Vagina (tissue), 2 donors: ENCODE measurements around the gene TMA7. TPM values are rescaled to one million over a fixed set of nuclear protein-coding genes. Genes with fewer than 3 reads are reported as not detected.

Experiments
- DNase-seq, 2 donors: peaks; one replicate each; pipeline ENCODE4 v3.0.0-alpha.2; 2017; ENCODE audit errors: extremely low spot score in 2 of 2
- H3K27ac ChIP-seq: fragments of 200-600 bp; sonication (generic); one replicate; pipeline ENCODE4 v1.5.1; 2019
- H3K27me3 ChIP-seq: fragments of 200-600 bp; sonication (generic); one replicate; pipeline ENCODE4 v1.5.1; 2019
- H3K36me3 ChIP-seq, 2 donors: fragments of 200-600 bp; sonication (generic); one replicate each; pipeline ENCODE4 v1.5.1; 2017 to 2019
- H3K4me1 ChIP-seq: fragments of 200-600 bp; sonication (generic); one replicate; pipeline ENCODE4 v1.5.1; 2019
- H3K4me3 ChIP-seq, 2 donors: fragments of 200-600 bp; sonication (generic); 1 replicate in 1 of 2; 2 replicates in 1 of 2; pipeline ENCODE4 v1.5.1; 2016 to 2019
- H3K9me3 ChIP-seq: fragments of 200-600 bp; sonication (generic); one replicate; pipeline ENCODE4 v1.5.1; 2019
- POLR2A ChIP-seq, 2 donors: fragments of 450-650 bp; IDR thresholded peaks; one replicate each; pipeline ENCODE4 v1.6.1; 2017; ENCODE audit warnings: antibody characterized with exemption in 2 of 2, mild to moderate bottlenecking in 2 of 2, moderate library complexity in 2 of 2
- POLR2AphosphoS5 ChIP-seq, 2 donors: sonication (generic); formaldehyde crosslinking; IDR thresholded peaks; one replicate each; pipeline ENCODE4 v1.9.0; 2017; ENCODE audit warnings: antibody characterized with exemption in 2 of 2, mild to moderate bottlenecking in 2 of 2, low read depth in 1 of 2; ENCODE audit not compliant: insufficient read depth in 1 of 2
- intact Hi-C: fragments of 100-400 bp; cut with DNase I; formaldehyde crosslinking; loops from one replicate; pipeline ENCODE4 v1.15.1; 2023
- total RNA-seq: library from RNA; depleted of rRNA; stranded (reverse); fragments of >200 nt; gene quantifications from one replicate; pipeline ENCODE4 v1.2.3, GENCODE V29; 2016
- TF ChIP-seq, protein P1 (sequence below), 3 experiments: fragments of 450-650 bp in 2 of 3; fragments of 200-600 bp in 1 of 3; sonication (generic) in 1 of 3; IDR thresholded peaks; one replicate each; pipeline ENCODE4 v1.5.1; 2017 to 2019; ENCODE audit warnings: antibody characterized with exemption in 3 of 3, mild to moderate bottlenecking in 2 of 3, moderate library complexity in 2 of 3

Gene TMA7
- total RNA-seq, 1 donor from 2014 or later, result 251 TPM

DNA sequence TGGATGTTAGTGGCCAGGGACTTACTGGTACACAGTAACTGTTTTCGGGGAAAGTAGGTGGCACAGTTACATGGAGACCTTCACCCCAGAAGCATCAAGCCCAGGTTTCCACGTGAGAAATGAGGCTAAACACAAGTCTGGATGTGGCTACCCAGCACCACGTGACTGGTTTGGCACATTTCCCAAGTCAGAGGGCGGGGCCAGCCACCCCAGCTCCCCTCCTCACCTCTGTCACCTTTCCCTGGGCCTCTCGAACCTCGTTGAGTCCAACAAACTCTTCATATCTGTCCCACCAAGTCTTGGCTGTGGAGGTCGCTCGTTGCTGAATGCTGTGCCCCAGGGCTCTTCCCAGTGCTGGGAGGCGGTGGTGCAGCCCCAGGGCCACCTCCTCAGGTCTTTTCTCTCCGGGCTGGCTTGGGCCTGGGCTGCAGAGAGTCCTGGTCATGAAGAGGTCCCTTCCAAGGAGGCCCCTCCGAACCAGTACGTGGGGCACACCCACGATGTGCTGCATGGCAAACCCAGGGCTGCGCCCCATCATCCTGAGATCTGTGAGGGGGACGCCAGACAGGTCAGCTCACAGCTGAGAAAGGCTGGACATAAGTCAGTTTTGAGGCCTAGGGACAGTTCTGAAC lies 5.3 kb upstream of the TMA7 start:
- Histone ChIP-seq H3K9me3 (no peaks in the 10 kb centered on the region), H3K27me3 (no peaks in the 10 kb centered on the region), H3K36me3 (no peaks in the 10 kb centered on the region), H3K4me3 (no peak overlapping the region), H3K4me1 (peaks cover 68% of the 10 kb centered on the region), H3K27ac (peak overlapping the region; percentile 85)
- DNase-seq, result no peak
- TF ChIP-seq, protein P1, sequence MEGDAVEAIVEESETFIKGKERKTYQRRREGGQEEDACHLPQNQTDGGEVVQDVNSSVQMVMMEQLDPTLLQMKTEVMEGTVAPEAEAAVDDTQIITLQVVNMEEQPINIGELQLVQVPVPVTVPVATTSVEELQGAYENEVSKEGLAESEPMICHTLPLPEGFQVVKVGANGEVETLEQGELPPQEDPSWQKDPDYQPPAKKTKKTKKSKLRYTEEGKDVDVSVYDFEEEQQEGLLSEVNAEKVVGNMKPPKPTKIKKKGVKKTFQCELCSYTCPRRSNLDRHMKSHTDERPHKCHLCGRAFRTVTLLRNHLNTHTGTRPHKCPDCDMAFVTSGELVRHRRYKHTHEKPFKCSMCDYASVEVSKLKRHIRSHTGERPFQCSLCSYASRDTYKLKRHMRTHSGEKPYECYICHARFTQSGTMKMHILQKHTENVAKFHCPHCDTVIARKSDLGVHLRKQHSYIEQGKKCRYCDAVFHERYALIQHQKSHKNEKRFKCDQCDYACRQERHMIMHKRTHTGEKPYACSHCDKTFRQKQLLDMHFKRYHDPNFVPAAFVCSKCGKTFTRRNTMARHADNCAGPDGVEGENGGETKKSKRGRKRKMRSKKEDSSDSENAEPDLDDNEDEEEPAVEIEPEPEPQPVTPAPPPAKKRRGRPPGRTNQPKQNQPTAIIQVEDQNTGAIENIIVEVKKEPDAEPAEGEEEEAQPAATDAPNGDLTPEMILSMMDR (IDR thresholded peaks at IDR 0.05), result no peak
- TF ChIP-seq POLR2A (IDR thresholded peaks at IDR 0.05) (no peak), POLR2AphosphoS5 (IDR thresholded peaks at IDR 0.05; ENCODE audit: insufficient read depth in 1 of 2, low read depth in 1 of 2) (no peak)
- intact Hi-C loops, result loop anchor here (5.0 to 10.0 kb wide), 2 partner anchors 32 to 160 kb away; no protein-coding TSS in a partner anchor

DNA sequence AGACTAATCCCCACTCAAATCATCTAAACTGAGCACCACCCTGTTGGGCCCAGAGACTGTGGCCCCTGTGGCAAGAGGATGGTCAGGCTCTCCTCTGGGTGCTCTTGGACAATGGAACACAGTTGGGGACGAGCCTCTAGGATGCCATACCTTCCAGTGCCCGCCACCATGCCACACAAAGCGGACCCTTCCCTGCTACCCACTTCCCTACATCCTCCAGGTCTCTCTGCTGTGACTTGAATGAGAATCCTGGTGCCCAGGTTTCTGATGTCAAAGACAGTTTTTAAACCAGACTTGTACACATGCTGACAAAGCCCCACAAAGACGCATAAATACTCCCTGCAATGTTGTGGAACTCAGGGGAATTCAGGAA lies 4.8 kb upstream of the TMA7 start:
- Histone ChIP-seq H3K4me3 (no peak overlapping the region), H3K27me3 (no peaks in the 10 kb centered on the region), H3K36me3 (no peaks in the 10 kb centered on the region), H3K9me3 (no peaks in the 10 kb centered on the region), H3K27ac (peak overlapping the region; percentile 85), H3K4me1 (peaks cover 64% of the 10 kb centered on the region)
- TF ChIP-seq POLR2A (IDR thresholded peaks at IDR 0.05), result no peak
- TF ChIP-seq POLR2AphosphoS5 (IDR thresholded peaks at IDR 0.05; ENCODE audit: insufficient read depth in 1 of 2, low read depth in 1 of 2), result no peak
- TF ChIP-seq, protein P1 (IDR thresholded peaks at IDR 0.05), result no peak
- DNase-seq, result no peak
- intact Hi-C loops, result loop anchor here (5.0 to 10.0 kb wide), 2 partner anchors 33 to 160 kb away; no protein-coding TSS in a partner anchor

DNA sequence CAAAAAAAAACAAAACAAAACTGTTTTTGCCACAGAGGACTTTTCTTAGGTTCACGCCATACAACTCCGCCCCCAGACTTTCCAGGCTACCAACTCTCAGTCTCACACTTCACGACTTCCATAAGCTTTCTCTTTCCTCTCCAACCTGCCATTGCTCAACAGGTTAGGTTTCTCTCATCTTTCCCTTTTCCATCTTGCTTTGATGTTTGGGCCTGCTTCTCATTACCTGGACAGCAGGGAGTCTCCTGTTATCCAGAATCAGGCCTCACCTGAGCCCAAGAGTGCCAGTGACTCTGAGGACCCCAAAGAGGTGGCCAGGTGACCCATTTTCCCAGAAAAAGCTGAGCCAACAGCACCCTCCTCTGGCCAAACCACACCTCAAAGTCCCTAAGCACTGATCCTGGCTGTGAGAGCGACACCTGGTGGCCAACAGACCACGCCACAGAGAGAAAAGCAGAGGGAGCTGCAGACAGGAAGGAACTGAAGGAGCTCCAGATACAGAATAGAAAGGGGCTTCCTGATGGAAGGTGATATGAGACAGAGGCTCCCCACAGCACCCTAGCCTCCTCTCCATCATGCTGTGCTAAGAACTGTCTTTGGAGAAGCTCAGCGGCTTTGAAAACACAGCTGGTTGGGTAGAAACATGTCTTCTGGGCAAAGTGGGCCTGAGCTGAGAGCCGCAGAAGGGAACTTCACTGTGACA lies 4.1 kb upstream of the TMA7 start:
- Histone ChIP-seq H3K36me3 (no peaks in the 10 kb centered on the region), H3K9me3 (no peaks in the 10 kb centered on the region), H3K27me3 (no peaks in the 10 kb centered on the region), H3K27ac (peak overlapping the region; percentile 85), H3K4me3 (no peak overlapping the region), H3K4me1 (peaks cover 60% of the 10 kb centered on the region)
- DNase-seq, result no peak
- TF ChIP-seq POLR2A (IDR thresholded peaks at IDR 0.05), result no peak
- TF ChIP-seq, protein P1 (IDR thresholded peaks at IDR 0.05), result peak; percentile 98 to 100 (median 99)
- peak in 1 of 2 donors; percentile 87 for TF ChIP-seq POLR2AphosphoS5 (IDR thresholded peaks at IDR 0.05; ENCODE audit: insufficient read depth in 1 of 2, low read depth in 1 of 2)
- intact Hi-C loops, result loop anchor here (5.0 to 10.0 kb wide), 2 partner anchors 34 to 161 kb away; no protein-coding TSS in a partner anchor

DNA sequence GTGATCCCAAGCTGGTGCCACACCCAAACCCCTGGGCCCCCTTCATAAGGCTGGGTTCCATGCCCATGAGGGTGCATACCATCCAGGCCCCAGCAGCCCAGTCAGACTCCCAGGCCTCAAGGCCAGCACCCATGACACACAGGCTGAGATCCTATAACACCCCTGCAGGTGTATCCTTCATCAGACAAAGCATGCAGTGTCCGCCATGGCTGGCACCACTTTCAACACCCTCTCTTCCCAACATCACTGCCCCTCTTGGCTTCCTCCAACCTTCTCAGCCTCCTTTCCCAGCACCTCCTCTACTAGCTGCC lies 3.6 kb upstream of the TMA7 start:
- Histone ChIP-seq H3K9me3 (no peaks in the 10 kb centered on the region), H3K4me3 (no peak overlapping the region), H3K27me3 (no peaks in the 10 kb centered on the region), H3K36me3 (no peaks in the 10 kb centered on the region), H3K4me1 (peaks cover 60% of the 10 kb centered on the region), H3K27ac (no peak overlapping the region)
- TF ChIP-seq POLR2A (IDR thresholded peaks at IDR 0.05) (no peak), POLR2AphosphoS5 (IDR thresholded peaks at IDR 0.05; ENCODE audit: insufficient read depth in 1 of 2, low read depth in 1 of 2) (no peak)
- TF ChIP-seq, protein P1 (IDR thresholded peaks at IDR 0.05), result no peak
- DNase-seq, result no peak
- intact Hi-C loops, result loop anchor here (5.0 to 10.0 kb wide), 2 partner anchors 34 to 162 kb away; no protein-coding TSS in a partner anchor

DNA sequence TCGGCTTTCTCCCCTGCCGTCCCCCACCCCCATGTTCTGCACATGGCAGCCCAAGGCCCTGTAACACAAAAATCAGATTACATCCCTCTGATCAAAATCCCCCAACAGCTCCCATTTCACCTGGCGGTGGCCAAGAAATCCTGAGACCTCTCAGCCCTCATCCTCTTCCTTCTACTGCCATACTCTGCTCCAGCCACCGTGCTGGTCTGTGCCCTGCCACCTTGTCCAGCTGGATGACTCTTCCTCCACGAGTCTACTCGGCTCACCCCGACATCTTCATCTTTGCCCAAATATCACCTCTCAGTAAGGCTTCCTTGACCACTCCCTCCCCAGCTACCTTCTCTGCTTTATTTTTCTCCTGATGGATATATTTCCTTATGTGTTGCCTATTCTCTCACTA lies 3.2 kb upstream of the TMA7 start:
- intact Hi-C loops, result loop anchor here (5.0 to 10.0 kb wide), 2 partner anchors 35 to 162 kb away; no protein-coding TSS in a partner anchor
- Histone ChIP-seq H3K4me1 (peaks cover 60% of the 10 kb centered on the region), H3K27me3 (no peaks in the 10 kb centered on the region), H3K36me3 (no peaks in the 10 kb centered on the region), H3K9me3 (no peaks in the 10 kb centered on the region), H3K27ac (no peak overlapping the region), H3K4me3 (no peak overlapping the region)
- DNase-seq, result no peak
- TF ChIP-seq POLR2A (IDR thresholded peaks at IDR 0.05), result no peak
- TF ChIP-seq, protein P1 (IDR thresholded peaks at IDR 0.05), result no peak
- TF ChIP-seq POLR2AphosphoS5 (IDR thresholded peaks at IDR 0.05; ENCODE audit: insufficient read depth in 1 of 2, low read depth in 1 of 2), result no peak
